Mesendoderm (in vitro differentiated cells): ENCODE results near the gene MICAL2.
"Not testable (repeated sequence)": the region's sequence is repeated elsewhere in the genome, so short reads cannot be mapped to it uniquely, and the experiment has no call there.

Source experiments
- DNase-seq: peaks from one replicate; pipeline ENCODE4 v3.0.0; 2013
- H2AK5ac ChIP-seq: 2 replicates; pipeline ENCODE4 v1.6.1; 2013; ENCODE audit warnings: low read length, inconsistent platforms
- H2BK120ac ChIP-seq: 2 replicates; pipeline ENCODE4 v1.6.1; 2013; ENCODE audit warnings: low read depth, mild to moderate bottlenecking, low read length, moderate library complexity, mixed read lengths
- H2BK15ac ChIP-seq: replicated peaks from 2 replicates; pipeline ENCODE4 v1.6.1; 2013; ENCODE audit warnings: low read depth, mild to moderate bottlenecking, moderate library complexity
- H2BK5ac ChIP-seq: 2 replicates; pipeline ENCODE4 v1.6.1; 2013; ENCODE audit warnings: low read length, inconsistent platforms
- H3K18ac ChIP-seq: 2 replicates; pipeline ENCODE4 v1.6.1; 2013; ENCODE audit warnings: mild to moderate bottlenecking, low read length, mixed read lengths
- H3K23ac ChIP-seq: one replicate; pipeline ENCODE4 v1.6.1; 2013; ENCODE audit warnings: low read length
- H3K27ac ChIP-seq: 2 replicates; pipeline ENCODE4 v1.5.1; 2013; ENCODE audit warnings: low read depth, mild to moderate bottlenecking, inconsistent platforms, low read length, moderate library complexity
- H3K27me3 ChIP-seq: 2 replicates; pipeline ENCODE4 v1.6.1; 2013; ENCODE audit warnings: low read length, control low read depth, mild to moderate bottlenecking, inconsistent platforms; ENCODE audit not compliant: insufficient read depth, poor library complexity
- H3K36me3 ChIP-seq: 2 replicates; pipeline ENCODE4 v1.6.1; 2013; ENCODE audit warnings: low read length, inconsistent platforms; ENCODE audit not compliant: control insufficient read depth, insufficient read depth
- H3K4ac ChIP-seq: one replicate; pipeline ENCODE4 v1.6.1; 2013; ENCODE audit warnings: low read depth, mild to moderate bottlenecking, low read length, moderate library complexity
- H3K4me1 ChIP-seq: 2 replicates; pipeline ENCODE4 v1.6.1; 2013; ENCODE audit warnings: low read depth, low read length, inconsistent platforms; ENCODE audit not compliant: control insufficient read depth
- H3K4me2 ChIP-seq: 2 replicates; pipeline ENCODE4 v1.6.1; 2013; ENCODE audit warnings: low read length
- H3K4me3 ChIP-seq: 2 replicates; pipeline ENCODE4 v1.5.1; 2013; ENCODE audit warnings: mild to moderate bottlenecking, low read length
- H3K56ac ChIP-seq: one replicate; pipeline ENCODE4 v1.6.1; 2013; ENCODE audit warnings: low read length
- H3K79me1 ChIP-seq: 2 replicates; pipeline ENCODE4 v1.6.1; 2013; ENCODE audit warnings: low read length, inconsistent platforms
- H3K79me2 ChIP-seq: 2 replicates; pipeline ENCODE4 v1.6.1; 2013; ENCODE audit warnings: mild to moderate bottlenecking, low read length; ENCODE audit not compliant: control insufficient read depth, insufficient read depth
- H3K9ac ChIP-seq: 2 replicates; pipeline ENCODE4 v1.6.1; 2013; ENCODE audit warnings: low read length, inconsistent platforms
- H4K5ac ChIP-seq: one replicate; pipeline ENCODE4 v1.6.1; 2013; ENCODE audit warnings: low read length
- H4K8ac ChIP-seq: one replicate; pipeline ENCODE4 v1.6.1; 2013; ENCODE audit warnings: low read depth, mild to moderate bottlenecking, control low read depth, low read length, moderate library complexity
- WGBS: extraction: QIAGEN DNeasy Blood & Tissue Kit; methylation state at CpG from one replicate; pipeline ENCODE4 v1.1.7; 2013; ENCODE audit warnings: low lambda C conversion rate, missing lambda C conversion rate; ENCODE audit not compliant: insufficient coverage; ENCODE audit errors: extremely low coverage; 5-methylcytosine and 5-hydroxymethylcytosine counted together

The MICAL2 gene

DNA sequence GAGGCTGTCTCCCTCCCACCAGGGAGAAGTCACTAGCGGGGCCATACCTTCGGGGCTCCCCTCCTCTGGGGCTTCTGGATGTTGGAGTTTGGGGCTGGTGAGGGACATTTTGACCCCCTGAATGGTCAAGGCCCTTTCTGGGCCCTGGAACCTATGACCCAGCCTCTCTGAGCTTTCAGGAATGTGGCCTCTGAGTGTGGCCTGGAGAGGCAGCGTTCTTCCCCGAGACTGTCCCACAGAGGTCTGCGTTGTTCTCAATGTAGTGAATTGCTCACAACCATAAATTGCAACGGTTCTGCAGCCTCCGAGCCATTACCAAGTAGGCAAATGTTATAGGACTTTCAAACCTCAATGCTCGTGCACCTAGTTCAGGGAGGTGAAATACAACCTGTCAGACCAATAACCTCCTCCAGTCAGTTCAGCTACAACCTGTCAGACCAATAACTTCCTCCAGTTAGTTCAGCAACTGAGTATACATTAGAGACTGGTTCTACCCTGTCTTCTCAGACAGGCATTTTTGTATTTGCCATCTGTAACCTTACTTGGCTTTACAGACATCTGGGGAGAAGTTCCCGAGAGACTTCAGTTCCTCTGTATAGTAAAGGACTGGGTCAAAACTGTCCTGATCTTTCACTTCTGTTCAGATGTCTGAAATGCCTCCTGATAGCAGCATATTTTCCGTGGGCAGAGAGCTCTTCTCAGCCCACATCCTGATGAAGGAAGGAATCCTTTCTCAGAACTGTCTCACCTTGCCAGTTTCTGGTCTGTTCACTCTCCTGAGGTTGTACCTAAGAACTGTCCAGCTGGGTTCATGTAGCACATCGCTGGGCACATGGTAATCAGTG, 34.2 kb downstream of the MICAL2 start:
- Histone ChIP-seq H3K9ac (no peak overlapping the region), H3K27me3 (no peaks in the 10 kb centered on the region), H3K4me1 (no peaks in the 10 kb centered on the region), H4K8ac (no peak overlapping the region), H3K4me2 (no peak overlapping the region), H3K36me3 (no peaks in the 10 kb centered on the region), H3K79me1 (no peaks in the 10 kb centered on the region), H3K27ac (no peak overlapping the region), H3K4ac (no peak overlapping the region), H3K23ac (no peak overlapping the region), H2BK15ac (no peak overlapping the region), H3K4me3 (no peak overlapping the region), H3K79me2 (no peaks in the 10 kb centered on the region), H3K56ac (no peak overlapping the region), H2BK5ac (no peak overlapping the region), H4K5ac (no peak overlapping the region), H3K18ac (no peak overlapping the region), H2BK120ac (no peak overlapping the region), H2AK5ac (no peak overlapping the region)
- no peak for DNase-seq
- no CpG with 5 or more reads among the region's 11 CpGs for WGBS

DNA sequence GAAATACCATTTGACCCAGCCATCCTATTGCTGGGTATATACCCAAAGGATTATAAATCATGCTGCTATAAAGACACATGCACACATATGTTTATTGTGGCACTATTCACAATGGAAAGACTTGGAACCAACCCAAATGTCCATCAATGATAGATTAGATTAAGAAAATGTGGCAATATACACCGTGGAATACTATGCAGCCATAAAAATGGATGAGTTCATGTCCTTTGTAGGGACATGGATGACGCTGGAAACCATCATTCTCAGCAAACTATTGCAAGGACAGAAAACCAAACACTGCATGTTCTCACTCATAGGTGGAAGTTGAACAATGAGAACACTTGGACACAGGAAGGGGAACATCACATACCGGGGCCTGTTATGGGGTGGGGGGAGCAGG, 36.3 kb downstream of the MICAL2 start:
- not testable (repeated sequence) for H3K4me1 ChIP-seq, H3K4me2 ChIP-seq, H3K4me3 ChIP-seq, H3K56ac ChIP-seq, H2BK5ac ChIP-seq, DNase-seq, H2AK5ac ChIP-seq, H3K79me2 ChIP-seq, H3K9ac ChIP-seq, H3K79me1 ChIP-seq, H3K18ac ChIP-seq, H3K36me3 ChIP-seq, H4K5ac ChIP-seq, H3K27me3 ChIP-seq, H4K8ac ChIP-seq, H3K4ac ChIP-seq, H2BK120ac ChIP-seq, H2BK15ac ChIP-seq, H3K27ac ChIP-seq, H3K23ac ChIP-seq
- WGBS = no CpG with 5 or more reads among the region's 3 CpGs

DNA sequence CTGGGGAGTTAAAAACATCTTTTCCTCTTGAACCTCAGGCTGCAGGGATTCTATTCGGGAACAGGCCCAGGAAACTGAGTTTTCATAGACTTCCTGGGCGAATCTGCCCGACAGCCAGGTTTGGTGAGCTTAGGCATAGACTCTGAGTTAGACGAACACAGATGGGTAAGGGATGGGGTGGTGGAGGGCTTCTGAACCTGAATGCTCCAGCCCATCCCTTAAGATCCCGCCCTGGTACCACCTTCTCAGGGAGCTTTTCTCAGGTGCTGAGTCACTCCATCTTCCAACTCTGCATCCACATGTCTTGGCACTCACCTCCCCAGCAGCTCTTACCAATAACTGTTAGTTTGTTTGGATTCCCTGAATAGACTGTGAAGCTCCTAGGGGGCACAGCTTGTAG, 37.4 kb downstream of the MICAL2 start:
- WGBS = no CpG with 5 or more reads among the region's 5 CpGs
- no peak overlapping the region for H3K4me3 ChIP-seq
- no peak overlapping the region for H4K5ac ChIP-seq
- H2BK5ac ChIP-seq = no peak overlapping the region
- no peak overlapping the region for H2BK15ac ChIP-seq
- H2BK120ac ChIP-seq = no peak overlapping the region
- H4K8ac ChIP-seq = no peak overlapping the region
- no peak overlapping the region for H3K56ac ChIP-seq
- no peak overlapping the region for H3K4me2 ChIP-seq
- H3K79me2 ChIP-seq = no peaks in the 10 kb centered on the region
- H3K4ac ChIP-seq = no peak overlapping the region
- H2AK5ac ChIP-seq = no peak overlapping the region
- no peak overlapping the region for H3K23ac ChIP-seq
- no peak overlapping the region for H3K18ac ChIP-seq
- H3K79me1 ChIP-seq = no peaks in the 10 kb centered on the region
- no peaks in the 10 kb centered on the region for H3K4me1 ChIP-seq
- no peak overlapping the region for H3K27ac ChIP-seq
- no peaks in the 10 kb centered on the region for H3K36me3 ChIP-seq
- no peak for DNase-seq
- no peak overlapping the region for H3K9ac ChIP-seq
- H3K27me3 ChIP-seq = no peaks in the 10 kb centered on the region

DNA sequence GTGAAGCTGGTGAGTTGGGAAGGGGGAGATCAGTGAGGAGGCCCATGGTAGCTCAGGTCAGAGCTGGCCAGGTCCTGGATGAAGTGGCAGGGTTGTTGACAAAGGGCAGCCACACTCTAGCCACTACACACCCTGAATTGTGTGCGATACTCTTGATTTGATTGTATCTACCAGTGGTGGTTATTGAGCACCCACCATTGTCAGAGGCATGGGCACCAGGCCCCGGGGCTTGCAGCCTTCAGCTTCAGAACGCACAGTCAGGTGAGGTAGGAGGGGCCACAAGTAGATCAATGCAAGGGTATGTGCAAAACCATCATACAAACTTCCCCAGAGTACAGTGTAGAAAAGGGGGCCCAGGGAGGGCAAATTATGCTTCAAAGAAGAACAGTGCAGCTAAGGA, 38.1 kb downstream of the MICAL2 start:
- Histone ChIP-seq H2AK5ac (no peak overlapping the region), H2BK5ac (no peak overlapping the region), H3K27ac (no peak overlapping the region), H2BK120ac (no peak overlapping the region), H3K4me3 (no peak overlapping the region), H3K36me3 (no peaks in the 10 kb centered on the region), H4K8ac (no peak overlapping the region), H2BK15ac (no peak overlapping the region), H3K9ac (no peak overlapping the region), H3K56ac (no peak overlapping the region), H3K4ac (no peak overlapping the region), H4K5ac (no peak overlapping the region), H3K79me1 (no peaks in the 10 kb centered on the region), H3K4me2 (no peak overlapping the region), H3K27me3 (no peaks in the 10 kb centered on the region), H3K79me2 (no peaks in the 10 kb centered on the region), H3K18ac (no peak overlapping the region), H3K23ac (no peak overlapping the region), H3K4me1 (no peaks in the 10 kb centered on the region)
- no CpG with 5 or more reads among the region's 3 CpGs for WGBS
- no peak for DNase-seq

DNA sequence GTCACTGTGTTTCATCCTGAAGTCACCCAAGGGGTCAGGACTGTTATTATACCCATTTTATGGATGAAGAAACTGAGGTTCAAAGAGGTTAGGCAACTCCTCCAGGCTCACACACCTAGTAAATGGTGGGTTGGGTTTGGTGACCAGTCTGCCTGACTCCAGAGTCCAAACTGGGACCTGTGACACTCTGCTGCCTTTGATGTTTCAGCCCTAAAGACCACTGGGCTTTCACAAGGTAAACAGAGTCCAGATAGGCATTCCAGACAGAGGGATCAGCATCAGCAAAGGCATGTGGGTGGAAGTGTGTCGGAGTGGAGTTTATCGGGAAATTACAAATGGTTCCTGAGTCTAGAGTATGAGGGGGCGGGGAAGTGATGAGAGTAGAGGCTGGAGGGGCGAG, 38.5 kb downstream of the MICAL2 start:
- H4K5ac ChIP-seq = no peak overlapping the region
- H3K79me1 ChIP-seq = no peaks in the 10 kb centered on the region
- no peak for DNase-seq
- no peaks in the 10 kb centered on the region for H3K27me3 ChIP-seq
- H2BK5ac ChIP-seq = no peak overlapping the region
- H3K4me1 ChIP-seq = no peaks in the 10 kb centered on the region
- no peak overlapping the region for H3K56ac ChIP-seq
- no peak overlapping the region for H3K4ac ChIP-seq
- no peaks in the 10 kb centered on the region for H3K79me2 ChIP-seq
- no peak overlapping the region for H3K27ac ChIP-seq
- no peak overlapping the region for H4K8ac ChIP-seq
- H2BK15ac ChIP-seq = no peak overlapping the region
- H2BK120ac ChIP-seq = no peak overlapping the region
- no peak overlapping the region for H3K4me2 ChIP-seq
- no peak overlapping the region for H3K23ac ChIP-seq
- H3K9ac ChIP-seq = no peak overlapping the region
- no peaks in the 10 kb centered on the region for H3K36me3 ChIP-seq
- no peak overlapping the region for H3K4me3 ChIP-seq
- WGBS = no CpG with 5 or more reads among the region's 4 CpGs
- no peak overlapping the region for H2AK5ac ChIP-seq
- H3K18ac ChIP-seq = no peak overlapping the region
